Activated CD4-positive, alpha-beta T cell treated with anti-CD3 and anti-CD28 coated beads, Interleukin-2, amount 50 U/mL, for 24 hours (primary cell): ENCODE results near the gene ZNF534.
"Not testable (repeated sequence)": the region's sequence is repeated elsewhere in the genome, so short reads cannot be mapped to it uniquely, and the experiment has no call there.

Experiments
- DNase-seq, 2 donors: peaks; one replicate each; pipeline ENCODE4 v3.0.0-alpha.2; 2020; ENCODE audit warnings: low read depth in 1 of 2, low spot score in 1 of 2

The ZNF534 gene

DNA sequence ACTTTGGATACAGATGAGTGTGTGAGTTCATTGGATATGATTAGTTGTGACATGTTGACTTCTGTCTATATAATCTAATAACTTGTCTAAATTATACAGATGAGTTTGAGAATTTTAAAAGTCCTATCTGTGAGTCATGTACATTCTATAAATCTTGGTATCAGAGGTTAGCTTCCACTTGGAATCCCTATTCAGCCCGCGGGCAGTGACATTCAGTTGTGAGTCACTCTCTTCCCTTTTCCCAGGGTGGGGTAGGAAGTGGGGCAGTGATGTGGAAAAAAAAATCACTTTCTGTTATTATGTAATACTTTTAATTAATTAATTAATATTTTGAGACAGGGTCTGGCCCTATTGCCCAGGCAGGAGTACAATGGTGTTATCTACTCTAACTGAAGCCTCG, 65.6 kb downstream of the ZNF534 start:
- DNase-seq: no peak

GRCh38 chr19:52498571-52498970, 69.6 kb downstream of the ZNF534 start:
- no peak for DNase-seq

- not testable (repeated sequence) for DNase-seq
Observed at GRCh38 chr19:52500474-52500873, 71.5 kb downstream of the ZNF534 start.

DNA sequence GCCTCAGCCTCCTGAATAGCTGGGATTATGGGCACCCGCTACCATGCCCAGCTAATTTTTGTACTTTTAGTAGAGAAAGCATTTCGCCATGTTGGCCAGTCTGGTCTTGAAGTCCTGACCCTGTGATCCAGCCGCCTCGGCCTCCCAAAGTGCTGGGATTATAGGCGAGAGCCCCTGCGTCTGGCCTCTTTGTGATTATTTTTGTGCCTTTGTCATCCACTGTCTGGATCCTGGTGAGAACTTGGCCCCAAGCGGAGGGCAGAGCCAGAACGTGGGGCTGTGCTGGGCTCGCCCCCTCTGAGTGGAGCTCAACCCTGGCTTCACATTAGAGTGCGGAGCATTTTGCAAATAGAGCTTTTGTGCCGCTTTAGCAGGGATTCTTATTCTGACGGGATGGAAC, 72.0 kb downstream of the ZNF534 start:
- not testable (repeated sequence) for DNase-seq
